ENCODE measurements around the gene ALDH1A1.

Gene ALDH1A1

GRCh38 chr9:72937545-72937944, 15.3 kb downstream of the ALDH1A1 start:
- DNase-seq = no peak

GRCh38 chr9:72936679-72937078, 16.2 kb downstream of the ALDH1A1 start:
- DNase-seq = no peak

GRCh38 chr9:72936266-72936665, 16.6 kb downstream of the ALDH1A1 start:
- DNase-seq = no peak

- no peak for DNase-seq
Observed at GRCh38 chr9:72935595-72935994, 17.3 kb downstream of the ALDH1A1 start.

- DNase-seq = no peak
Observed at GRCh38 chr9:72933730-72934665, 18.9 kb downstream of the ALDH1A1 start.

GRCh38 chr9:72932619-72933018, 20.2 kb downstream of the ALDH1A1 start:
- no peak for DNase-seq

- DNase-seq = no peak
Observed at GRCh38 chr9:72931897-72932296, 21.0 kb downstream of the ALDH1A1 start.

- DNase-seq = no peak
Observed at GRCh38 chr9:72931437-72931836, 21.4 kb downstream of the ALDH1A1 start.

- no peak for DNase-seq
Observed at GRCh38 chr9:72930828-72931227, 22.0 kb downstream of the ALDH1A1 start.

GRCh38 chr9:72929542-72929941, 23.3 kb downstream of the ALDH1A1 start:
- DNase-seq = no peak

GRCh38 chr9:72928042-72928507, 24.8 kb downstream of the ALDH1A1 start:
- no peak for DNase-seq

- DNase-seq = no peak
Observed at GRCh38 chr9:72926506-72926905, 26.3 kb downstream of the ALDH1A1 start.

GRCh38 chr9:72925891-72926290, 27.0 kb downstream of the ALDH1A1 start:
- no peak for DNase-seq

- no peak for DNase-seq
Observed at GRCh38 chr9:72925126-72925789, 27.6 kb downstream of the ALDH1A1 start.

- no peak for DNase-seq
Observed at GRCh38 chr9:72924154-72924790, 28.6 kb downstream of the ALDH1A1 start.

GRCh38 chr9:72923077-72923476, 29.8 kb downstream of the ALDH1A1 start:
- DNase-seq = no peak

GRCh38 chr9:72921888-72922654, 30.8 kb downstream of the ALDH1A1 start:
- no peak for DNase-seq

- no peak for DNase-seq
Observed at GRCh38 chr9:72919246-72919945, 33.5 kb downstream of the ALDH1A1 start.

GRCh38 chr9:72917892-72918509, 34.9 kb downstream of the ALDH1A1 start:
- DNase-seq = no peak

- no peak for DNase-seq
Observed at GRCh38 chr9:72915659-72916058, 37.2 kb downstream of the ALDH1A1 start.

GRCh38 chr9:72914750-72915149, 38.1 kb downstream of the ALDH1A1 start:
- DNase-seq = no peak
